SK-MEL-5 (cell line): ENCODE measurements around the gene VPS25. TPM values are rescaled to one million over a fixed set of nuclear protein-coding genes. Genes with fewer than 3 reads are reported as not detected.

Experiments used
- DNase-seq: peaks from one replicate; pipeline ENCODE4 v3.0.0-alpha.2; 2016; ENCODE audit warnings: low read depth, low spot score
- in situ Hi-C: cut with HindIII; loops from 2 replicates; pipeline ENCODE4 v1.10.0; 2016; ENCODE audit warnings: low sequenced_read_pairs, high pct_unique_total_duplicates, low pct_unique_long_range_greater_than_20kb
- total RNA-seq: library from RNA; depleted of rRNA; stranded (reverse); fragments of >200 nt; shearing (Covaris generic); gene quantifications from 2 replicates; pipeline ENCODE4 v1.2.3, GENCODE V29; 2014

Gene VPS25
- total RNA-seq, 1 experiment from 2014 or later, result 125 TPM

DNA sequence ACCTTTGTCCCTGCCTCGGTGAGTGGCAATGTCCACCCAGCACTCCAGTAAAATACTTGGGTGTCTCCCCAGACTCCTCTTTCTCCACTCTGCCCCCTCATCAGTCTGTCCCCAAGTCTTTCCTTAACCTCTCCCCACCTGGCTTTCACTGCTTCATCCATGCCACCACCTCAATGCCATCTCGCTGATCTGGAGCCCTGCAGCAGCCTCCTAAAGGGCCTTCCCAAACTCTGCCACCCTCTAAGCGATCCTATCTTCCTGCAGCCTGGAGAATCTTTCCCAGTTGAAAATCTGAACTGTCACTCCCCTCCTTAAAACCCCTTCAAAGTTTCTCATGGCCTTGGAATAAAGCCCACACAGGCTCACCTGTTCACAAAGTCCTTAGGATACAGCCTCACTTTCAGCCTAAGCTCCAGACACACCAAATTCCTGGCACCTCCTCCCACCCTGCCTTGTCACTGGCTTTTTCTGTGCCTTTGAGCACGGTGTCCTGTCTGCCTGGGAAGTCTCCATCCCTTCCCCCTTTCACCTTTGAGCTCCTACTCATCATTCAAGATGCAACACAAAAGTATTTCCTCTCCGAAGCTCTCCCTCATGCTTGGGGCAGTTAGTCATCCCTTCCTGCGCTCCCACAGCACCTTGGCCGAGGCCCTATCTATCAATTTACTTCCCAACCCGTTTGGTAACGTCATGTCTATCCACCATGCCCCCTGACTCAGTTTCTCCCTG, 10.0 kb downstream of the VPS25 start:
- no peak for DNase-seq
- in situ Hi-C loops, result no loop called here

GRCh38 chr17:42783791-42784138, 10.5 kb downstream of the VPS25 start:
- in situ Hi-C loops, result no loop called here
- DNase-seq, result no peak

GRCh38 chr17:42784409-42784808, 11.2 kb downstream of the VPS25 start:
- DNase-seq, result no peak
- in situ Hi-C loops, result no loop called here

DNA sequence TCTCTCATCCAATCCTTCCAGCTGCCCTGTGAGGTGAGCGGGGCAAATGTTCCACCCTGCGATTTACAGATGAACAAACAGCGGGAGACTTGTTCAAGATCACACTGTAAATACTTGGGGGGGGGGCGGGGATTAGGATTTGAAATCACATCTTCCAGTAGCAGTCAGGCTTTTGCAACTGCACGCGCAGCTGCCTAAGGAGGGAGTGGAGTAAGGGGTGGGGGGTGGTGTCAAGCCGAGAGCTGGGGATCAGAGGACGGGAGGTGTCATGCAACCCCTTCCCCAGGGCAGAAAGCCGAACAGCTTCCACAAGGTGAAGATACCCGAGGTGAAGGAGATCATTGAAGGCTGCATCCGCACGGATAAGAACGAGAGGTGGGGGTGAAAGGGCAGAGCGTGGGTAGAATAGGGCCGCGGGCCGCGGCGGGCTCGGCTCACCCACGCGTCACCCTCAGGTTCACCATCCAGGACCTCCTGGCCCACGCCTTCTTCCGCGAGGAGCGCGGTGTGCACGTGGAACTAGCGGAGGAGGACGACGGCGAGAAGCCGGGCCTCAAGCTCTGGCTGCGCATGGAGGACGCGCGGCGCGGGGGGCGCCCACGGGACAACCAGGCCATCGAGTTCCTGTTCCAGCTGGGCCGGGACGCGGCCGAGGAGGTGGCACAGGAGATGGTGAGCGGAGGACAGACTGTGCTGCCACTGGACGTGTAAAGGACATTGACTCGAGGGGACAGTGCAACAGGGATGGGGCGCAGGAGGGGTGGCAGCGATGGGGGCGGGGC, 11.8 kb downstream of the VPS25 start:
- no peak for DNase-seq

DNA sequence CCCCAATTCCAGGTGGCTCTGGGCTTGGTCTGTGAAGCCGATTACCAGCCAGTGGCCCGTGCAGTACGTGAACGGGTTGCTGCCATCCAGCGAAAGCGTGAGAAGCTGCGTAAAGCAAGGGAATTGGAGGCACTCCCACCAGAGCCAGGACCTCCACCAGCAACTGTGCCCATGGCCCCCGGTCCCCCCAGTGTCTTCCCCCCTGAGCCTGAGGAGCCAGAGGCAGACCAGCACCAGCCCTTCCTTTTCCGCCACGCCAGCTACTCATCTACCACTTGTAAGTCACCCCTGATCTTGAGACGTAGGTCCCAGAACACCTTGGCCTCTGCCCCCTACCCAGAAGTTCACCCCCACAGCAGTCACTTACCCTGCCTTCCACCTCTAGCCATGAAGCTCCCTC, 14.0 kb downstream of the VPS25 start:
- DNase-seq, result no peak
- in situ Hi-C loops, result no loop called here

More for the DNA sequence above, 11.8 kb downstream of the VPS25 start:
- in situ Hi-C loops, result no loop called here

- no peak for DNase-seq
- in situ Hi-C loops, result no loop called here
These were observed 18.7 kb downstream of the VPS25 start for GRCh38 chr17:42791948-42792347.

DNA sequence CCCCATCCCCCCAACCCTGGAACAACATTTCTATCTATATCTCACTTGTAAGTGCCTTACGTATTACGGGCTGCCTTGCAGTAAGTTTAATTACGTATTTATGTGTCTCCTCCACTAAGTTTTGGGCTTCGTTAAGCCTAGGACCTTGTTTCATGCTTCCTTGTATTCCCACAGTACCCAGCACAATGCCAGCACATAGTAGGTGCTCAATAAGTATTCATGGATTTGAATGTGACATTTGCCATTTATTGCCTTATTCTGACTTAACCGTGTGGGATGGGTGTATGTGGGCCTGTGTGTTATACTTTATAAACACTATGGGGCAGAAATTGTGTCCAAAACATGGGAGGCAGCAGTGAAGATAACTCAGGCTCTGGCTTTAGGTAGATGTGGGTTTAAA, 19.3 kb downstream of the VPS25 start:
- DNase-seq, result no peak
- in situ Hi-C loops, result no loop called here

GRCh38 chr17:42795061-42795460, 21.8 kb downstream of the VPS25 start:
- DNase-seq, result no peak
- in situ Hi-C loops, result no loop called here

DNA sequence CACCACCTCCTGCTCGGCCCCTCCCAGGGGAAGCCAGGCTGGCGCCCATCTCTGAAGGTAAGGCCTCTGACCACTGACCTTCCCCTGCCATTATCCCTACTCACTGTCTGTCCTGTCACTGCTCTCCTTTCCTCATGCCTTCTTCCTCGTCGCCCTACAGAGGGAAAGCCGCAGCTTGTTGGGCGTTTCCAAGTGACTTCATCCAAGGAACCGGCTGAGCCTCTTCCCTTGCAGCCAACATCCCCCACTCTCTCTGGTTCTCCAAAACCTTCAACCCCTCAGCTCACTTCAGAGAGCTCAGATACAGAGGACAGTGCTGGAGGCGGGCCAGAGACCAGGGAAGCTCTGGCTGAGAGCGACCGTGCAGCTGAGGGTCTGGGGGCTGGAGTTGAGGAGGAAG, 22.2 kb downstream of the VPS25 start:
- in situ Hi-C loops, result no loop called here
- DNase-seq, result no peak

- in situ Hi-C loops, result no loop called here
These were observed 23.0 kb downstream of the VPS25 start for GRCh38 chr17:42796066-42796758.

GRCh38 chr17:42797067-42798007, 24.1 kb downstream of the VPS25 start:
- no peak for DNase-seq

More at GRCh38 chr17:42796066-42796758, 23.0 kb downstream of the VPS25 start:
- DNase-seq, result no peak

GRCh38 chr17:42798011-42798382, 24.7 kb downstream of the VPS25 start:
- in situ Hi-C loops, result no loop called here
- DNase-seq, result no peak

More at GRCh38 chr17:42797067-42798007, 24.1 kb downstream of the VPS25 start:
- in situ Hi-C loops, result no loop called here

DNA sequence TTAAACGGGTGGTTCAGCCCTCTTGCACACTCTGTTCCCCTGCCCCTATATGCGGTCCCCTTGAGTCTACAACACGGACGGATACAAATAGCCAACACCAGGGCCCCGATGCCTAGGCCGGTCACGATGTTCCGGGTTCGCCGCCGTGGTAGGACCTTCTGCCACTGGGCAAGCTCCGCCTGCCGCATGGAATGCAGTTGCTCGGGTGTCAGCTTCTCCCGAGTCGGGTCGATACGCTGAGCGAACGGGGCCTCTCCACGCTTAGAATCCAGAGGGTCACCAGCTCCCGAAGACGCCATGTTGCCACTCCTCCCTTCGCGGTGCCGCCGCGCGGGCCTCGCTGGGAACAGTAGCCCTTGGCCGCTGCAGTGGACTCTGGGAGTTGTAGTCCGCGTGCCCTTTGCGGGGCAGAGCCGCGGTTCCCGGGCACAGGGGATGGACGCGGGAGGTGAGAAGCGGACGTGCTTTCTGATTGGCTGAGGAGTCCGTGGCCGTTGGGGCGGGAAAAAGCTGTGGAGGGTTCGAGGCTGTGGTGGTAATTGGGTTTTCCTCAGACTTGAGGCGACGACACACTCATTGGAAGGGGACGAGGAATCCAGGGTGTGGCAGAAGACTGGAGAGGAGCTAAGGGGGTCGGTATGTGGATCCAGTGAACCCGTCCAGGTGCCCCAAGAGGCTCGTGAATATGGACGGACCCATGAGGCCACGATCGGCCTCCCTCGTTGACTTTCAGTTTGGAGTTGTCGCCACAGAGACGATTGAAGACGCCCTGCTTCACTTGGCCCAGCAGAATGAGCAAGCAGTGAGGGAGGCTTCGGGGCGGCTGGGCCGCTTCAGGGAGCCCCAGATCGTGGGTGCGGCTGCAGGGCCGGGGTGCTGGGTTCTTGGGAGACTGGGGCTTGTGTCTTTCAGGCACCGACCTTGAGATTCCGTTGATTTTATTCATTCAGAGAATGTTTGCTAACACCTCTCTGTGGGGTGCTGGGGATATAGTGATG, 25.4 kb downstream of the VPS25 start, which contains the start of the genes CNTD1 and COA3:
Gene CNTD1 (plus strand): TSS at position 479 of the 998 bp plus-strand sequence. CDS start 207 bp downstream, at position 686.
Gene COA3 (minus strand): TSS at position 322 of the 998 bp plus-strand sequence. CDS start 23 bp downstream, at position 299.
- peak; percentile 91 for DNase-seq
- in situ Hi-C loops, result no loop called here

DNA sequence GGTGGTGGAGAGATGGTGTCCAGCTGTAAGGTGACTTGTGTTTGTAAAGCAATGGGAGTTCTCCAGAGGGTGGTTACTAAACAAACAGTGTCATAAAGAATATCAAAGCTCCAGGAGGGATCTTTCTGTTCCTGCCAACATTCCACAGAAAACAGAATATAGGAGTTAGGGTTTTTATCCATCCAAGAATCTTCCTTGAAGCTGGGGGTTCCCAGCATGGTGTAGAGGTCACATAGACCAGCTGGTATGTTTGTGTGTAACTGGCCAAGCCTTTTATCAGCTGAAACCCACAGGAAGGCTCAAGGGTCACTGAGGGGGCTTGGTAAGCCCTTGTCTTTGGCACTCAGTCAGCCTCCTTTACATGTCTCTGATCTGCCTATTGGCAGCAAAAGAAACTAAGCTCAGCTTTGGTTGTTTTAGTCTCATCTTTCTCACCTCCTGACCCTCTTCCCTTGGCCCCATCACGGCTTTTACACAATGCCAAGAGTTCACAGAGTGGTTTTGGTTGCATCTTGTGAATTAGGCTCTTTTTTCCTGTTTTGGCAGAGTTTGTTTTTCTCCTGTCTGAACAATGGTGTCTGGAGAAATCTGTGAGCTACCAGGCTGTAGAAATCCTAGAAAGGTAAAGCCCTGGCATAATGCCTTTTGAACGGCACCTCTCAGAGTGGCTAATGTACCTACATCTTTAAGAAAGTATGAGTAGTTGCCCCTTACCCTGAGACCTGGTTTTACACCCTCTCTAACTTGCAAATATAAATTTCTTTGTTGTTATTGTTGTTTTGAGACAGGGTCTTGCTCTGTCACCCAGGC, 30.0 kb downstream of the VPS25 start:
- in situ Hi-C loops, result no loop called here
- DNase-seq, result no peak

GRCh38 chr17:42804918-42805367, 31.7 kb downstream of the VPS25 start:
- in situ Hi-C loops, result no loop called here
- peak; percentile 59 for DNase-seq
